Bone marrow (tissue), 2 donors: Measurements from ENCODE around the gene ITFG1.
"Not testable (repeated sequence)": the region's sequence is repeated elsewhere in the genome, so short reads cannot be mapped to it uniquely, and the experiment has no call there.

Experiments
- DNase-seq, 2 donors: peaks; one replicate each; lab custom pipeline; 2025; lab: John Stamatoyannopoulos, UW

The ITFG1 gene

GRCh38 chr16:47473792-47474191 lies 12.9 kb upstream of the ITFG1 start:
- DNase-seq: no peak

DNA sequence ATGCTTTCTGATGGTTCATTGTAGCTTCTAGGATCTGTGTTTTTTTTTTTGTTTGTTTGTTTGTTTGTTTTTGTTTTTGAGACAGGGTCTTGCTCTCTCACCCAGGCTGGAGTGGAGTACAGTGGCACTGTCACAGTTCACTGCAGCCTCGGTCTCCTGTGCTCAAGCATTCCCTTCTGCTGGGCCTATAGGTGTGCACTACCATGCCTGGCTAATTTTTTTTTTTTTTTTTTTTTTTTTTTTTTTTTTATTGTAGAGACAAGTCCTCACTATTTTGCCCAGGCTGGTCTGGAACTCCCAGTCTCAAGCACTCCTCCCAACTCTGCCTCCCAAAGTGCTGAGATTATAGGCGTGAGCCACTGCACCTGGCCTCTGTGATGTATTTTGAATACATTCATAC lies 12.1 kb upstream of the ITFG1 start:
- DNase-seq: not testable (repeated sequence)

- DNase-seq: no peak
Measured at GRCh38 chr16:47470810-47471209, 9.9 kb upstream of the ITFG1 start.

DNA sequence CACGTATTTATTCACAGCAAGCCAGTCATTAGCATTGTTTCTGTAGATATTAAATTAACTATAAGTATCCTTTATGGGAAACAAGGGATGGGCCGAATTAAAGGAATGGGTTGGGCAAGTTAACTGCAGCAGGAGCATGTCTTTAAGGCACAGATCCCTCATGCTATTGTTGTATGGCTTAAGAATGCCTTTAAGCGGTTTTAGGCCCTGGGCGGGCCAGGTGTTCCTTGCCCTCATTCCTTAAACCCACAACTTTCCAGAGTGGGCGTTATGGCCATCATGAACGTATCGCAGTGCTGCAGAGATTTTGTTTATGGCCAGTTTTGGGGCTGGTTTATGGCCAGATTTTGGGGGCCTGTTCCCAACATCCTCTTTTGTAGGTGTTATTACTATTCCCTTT lies 9.3 kb upstream of the ITFG1 start:
- no peak for DNase-seq

GRCh38 chr16:47469227-47469626 lies 8.4 kb upstream of the ITFG1 start:
- DNase-seq: no peak

- DNase-seq: peak in 1 of 2 donors; percentile 16
Measured at GRCh38 chr16:47468070-47468689, 7.3 kb upstream of the ITFG1 start.

GRCh38 chr16:47467501-47467900 lies 6.6 kb upstream of the ITFG1 start:
- no peak for DNase-seq

DNA sequence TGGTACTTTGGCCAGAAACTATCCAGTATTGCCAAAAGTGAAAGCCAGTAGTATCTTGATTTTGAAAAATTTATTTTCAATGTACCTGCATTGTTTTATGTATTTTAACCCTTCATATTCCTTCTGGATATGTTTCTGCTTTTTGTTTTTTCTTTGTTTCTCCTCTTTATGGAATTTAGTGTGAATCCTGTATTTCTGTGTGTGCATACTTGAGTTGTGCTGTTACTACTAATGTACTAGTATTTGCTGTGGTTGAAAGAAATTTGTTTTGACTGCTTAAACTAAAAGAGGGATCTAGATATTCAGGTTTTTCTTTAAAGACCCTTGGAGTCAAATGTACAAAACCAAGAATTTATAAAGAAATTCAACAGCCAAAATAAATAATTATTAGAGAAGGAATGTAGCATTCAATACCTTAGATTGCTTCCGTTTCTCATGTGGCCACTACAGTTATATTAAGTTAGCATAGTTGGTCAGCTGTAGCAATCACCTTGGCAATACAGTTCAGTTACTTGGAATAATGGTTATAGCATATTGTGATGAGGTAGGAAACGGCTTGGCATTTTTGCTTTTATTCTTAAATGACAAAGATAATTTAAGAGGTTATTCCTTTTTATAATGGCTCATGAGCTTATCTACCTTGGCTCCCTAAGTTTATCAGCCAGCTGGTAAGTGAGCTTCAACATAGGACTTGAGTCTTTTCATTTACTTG lies 5.2 kb upstream of the ITFG1 start:
- no peak for DNase-seq

DNA sequence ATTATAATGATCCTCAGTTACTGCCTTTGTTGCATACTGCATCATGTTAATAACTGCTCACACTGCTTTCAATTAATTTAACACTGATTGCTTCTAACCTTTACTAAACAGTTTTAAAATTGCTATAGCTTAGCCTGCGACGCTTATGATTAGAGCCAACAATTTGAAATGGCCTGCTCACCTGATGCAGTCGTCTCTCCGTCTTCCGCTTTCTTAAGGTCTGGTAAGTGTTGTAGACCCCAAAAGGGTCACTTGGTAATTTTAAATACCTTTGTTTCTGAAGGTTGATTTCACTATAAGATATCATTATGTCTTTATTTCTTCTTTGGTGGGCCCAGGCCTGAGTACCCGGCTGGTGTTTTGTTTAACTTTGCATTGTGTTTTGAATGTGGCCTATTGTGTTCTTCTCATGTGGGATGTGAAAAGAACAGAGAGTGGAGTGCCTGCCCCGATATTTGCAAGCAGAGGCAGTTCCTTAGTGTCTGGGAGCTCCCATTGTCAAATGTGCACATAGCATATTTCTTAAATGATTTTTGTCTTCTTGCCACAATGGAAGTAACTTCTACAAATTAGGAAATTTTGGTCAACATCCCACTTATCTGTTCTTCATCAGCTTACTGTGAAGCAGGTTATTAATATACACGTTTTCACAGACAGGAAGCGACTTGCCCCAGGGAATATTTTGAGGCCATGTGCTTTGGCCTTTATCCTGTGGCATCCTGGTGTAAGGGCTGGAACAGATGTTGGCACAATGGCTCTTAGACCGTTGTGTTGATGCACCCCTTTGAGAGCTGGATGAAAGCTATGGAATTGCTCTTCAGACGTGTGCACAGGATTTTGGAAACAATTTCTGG lies 3.1 kb upstream of the ITFG1 start:
- no peak for DNase-seq

- DNase-seq: peak; percentile 15 to 44
Measured at GRCh38 chr16:47461598-47462266, 869 bp upstream of the ITFG1 start.

- no peak for DNase-seq
Measured at GRCh38 chr16:47460359-47460710, 528 bp downstream of the ITFG1 start.

GRCh38 chr16:47459603-47460002 lies 1.3 kb downstream of the ITFG1 start:
- no peak for DNase-seq

GRCh38 chr16:47458331-47458730 lies 2.5 kb downstream of the ITFG1 start:
- no peak for DNase-seq

DNA sequence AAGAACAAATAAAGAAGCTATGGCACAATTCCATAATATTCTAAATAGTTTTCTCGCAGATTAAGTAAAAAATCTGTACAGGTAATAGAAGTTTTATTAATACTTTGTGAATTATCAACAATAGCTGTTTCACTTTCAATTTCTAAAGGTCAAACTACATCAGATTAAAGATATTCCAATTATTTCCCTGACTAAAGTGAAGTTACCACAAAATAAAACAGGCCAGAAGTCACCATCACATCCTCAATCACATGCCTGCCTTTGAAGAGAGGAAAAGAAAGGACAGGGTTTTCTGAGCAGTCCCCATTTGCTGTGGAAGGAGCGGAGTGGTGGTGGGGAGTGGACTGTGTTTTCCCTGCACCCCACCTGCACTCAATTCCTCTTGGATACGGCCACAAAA lies 11.1 kb downstream of the ITFG1 start:
- no peak for DNase-seq

GRCh38 chr16:47448830-47449575 lies 11.9 kb downstream of the ITFG1 start:
- DNase-seq: no peak

- DNase-seq: no peak
Measured at GRCh38 chr16:47446431-47446830, 14.4 kb downstream of the ITFG1 start.

- DNase-seq: not testable (repeated sequence)
Measured at GRCh38 chr16:47442884-47443283, 18.0 kb downstream of the ITFG1 start.

- DNase-seq: not testable (repeated sequence)
Measured at GRCh38 chr16:47440066-47440465, 20.8 kb downstream of the ITFG1 start.

GRCh38 chr16:47434274-47434673 lies 26.6 kb downstream of the ITFG1 start:
- not testable (repeated sequence) for DNase-seq

DNA sequence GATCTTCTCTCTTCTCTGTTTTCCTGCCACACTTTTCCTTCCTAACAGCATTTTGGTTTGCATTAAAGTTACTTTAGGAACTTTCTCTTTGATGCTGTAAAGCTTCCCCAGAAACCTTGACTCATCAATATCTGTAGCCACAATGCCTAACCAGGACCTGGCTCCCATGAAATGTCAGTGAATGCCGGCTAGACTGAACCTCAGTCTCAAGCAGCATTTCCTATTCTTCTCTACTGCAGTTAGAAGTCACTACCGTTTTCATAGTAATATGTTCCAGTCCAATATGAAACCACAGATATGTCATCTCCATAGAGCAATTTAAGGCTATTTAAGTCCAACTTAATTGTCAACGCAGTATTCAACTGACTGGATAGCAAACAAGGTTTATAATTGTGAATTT lies 28.9 kb downstream of the ITFG1 start:
- DNase-seq: no peak

DNA sequence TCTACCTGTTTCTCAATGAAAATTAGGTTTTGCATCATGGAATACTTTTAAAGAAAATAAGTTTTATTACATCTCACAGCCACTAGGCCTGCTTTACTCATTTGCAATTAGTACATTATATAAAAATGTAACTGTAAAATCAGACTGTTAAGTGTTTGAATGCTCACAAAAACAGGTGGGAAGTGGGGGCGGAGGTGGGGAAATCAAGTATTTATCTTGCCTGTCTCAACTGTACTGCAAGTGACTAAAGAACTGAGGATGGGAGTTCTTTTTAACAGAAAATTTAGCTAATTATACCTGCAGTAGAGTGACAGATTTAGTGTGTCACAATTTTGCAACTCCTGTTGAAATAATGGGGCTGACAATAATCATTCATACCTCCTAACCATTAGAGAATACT lies 34.1 kb downstream of the ITFG1 start:
- DNase-seq: no peak

DNA sequence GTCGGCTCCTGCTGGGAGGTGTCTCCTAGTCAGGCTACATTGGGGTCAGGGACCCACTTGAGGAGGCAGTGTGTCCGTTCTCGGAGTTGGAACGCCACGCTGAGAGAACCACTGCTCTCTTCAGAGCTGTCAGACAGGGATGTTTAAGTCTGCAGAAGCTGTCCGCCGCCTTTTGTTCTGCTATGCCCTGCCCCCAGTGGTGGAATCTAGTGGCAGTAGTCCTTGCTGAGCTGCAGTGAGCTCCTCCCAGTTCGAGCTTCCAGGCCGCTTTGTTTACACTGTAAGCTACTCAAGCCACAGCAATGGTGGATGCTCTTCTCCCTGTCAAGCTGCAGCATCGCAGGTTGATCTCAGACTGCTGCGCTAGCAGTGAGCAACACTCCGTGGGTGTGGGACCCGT lies 36.0 kb downstream of the ITFG1 start:
- DNase-seq: no peak
